Loucy (cell line): ENCODE results near the gene CCNA2.

Experiments used
- EZH2phosphoT487 ChIP-seq: fragments of 200-600 bp; IDR thresholded peaks from 2 replicates; pipeline ENCODE4 v1.6.1; 2018; ENCODE audit warnings: antibody characterized with exemption, mild to moderate bottlenecking, moderate library complexity, borderline replicate concordance
- TF ChIP-seq, protein P1 (sequence below): fragments of 200-600 bp; sonication (generic); conservative IDR thresholded peaks from 2 replicates; pipeline ENCODE4 v1.5.1; 2014; ENCODE audit warnings: mild to moderate bottlenecking, antibody characterized with exemption, low read length

DNA sequence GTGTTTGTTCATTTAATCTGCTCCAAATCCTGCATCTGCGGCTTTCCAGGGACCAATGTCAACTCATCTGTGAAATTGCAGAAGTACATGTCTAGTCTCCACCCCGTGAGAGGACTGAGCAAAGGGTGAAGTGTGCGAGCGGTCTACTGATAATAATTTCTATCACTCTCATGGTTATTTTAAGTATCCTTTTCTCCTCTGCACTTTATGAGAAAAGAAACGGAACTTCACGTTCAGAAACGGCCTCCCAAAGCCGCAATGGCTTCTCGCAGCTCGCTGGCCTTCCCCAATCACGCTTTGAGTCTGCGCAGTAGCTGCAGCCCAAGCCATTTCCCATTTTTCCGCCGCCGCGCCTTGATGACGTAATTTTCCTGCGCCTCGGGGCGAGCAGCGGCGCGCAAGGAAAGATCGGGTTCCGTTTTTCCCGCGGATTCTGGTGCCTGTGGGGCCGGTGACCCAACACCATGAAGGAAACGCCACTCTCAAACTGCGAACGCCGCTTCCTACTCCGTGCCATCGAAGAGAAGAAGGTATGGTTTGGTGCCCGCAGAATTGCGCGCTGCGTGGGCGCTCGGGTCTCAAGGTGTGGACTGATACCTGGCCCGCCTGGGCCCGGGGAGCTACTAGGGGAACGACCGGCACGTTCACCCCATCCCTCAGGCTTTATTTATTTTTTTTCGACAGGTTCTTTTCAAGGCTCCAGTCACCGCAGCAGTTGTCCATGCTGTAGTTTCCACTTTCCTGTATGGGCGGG lies 22.5 kb downstream of the CCNA2 start, which contains the start of gene EXOSC9:
- TF ChIP-seq, protein P1, sequence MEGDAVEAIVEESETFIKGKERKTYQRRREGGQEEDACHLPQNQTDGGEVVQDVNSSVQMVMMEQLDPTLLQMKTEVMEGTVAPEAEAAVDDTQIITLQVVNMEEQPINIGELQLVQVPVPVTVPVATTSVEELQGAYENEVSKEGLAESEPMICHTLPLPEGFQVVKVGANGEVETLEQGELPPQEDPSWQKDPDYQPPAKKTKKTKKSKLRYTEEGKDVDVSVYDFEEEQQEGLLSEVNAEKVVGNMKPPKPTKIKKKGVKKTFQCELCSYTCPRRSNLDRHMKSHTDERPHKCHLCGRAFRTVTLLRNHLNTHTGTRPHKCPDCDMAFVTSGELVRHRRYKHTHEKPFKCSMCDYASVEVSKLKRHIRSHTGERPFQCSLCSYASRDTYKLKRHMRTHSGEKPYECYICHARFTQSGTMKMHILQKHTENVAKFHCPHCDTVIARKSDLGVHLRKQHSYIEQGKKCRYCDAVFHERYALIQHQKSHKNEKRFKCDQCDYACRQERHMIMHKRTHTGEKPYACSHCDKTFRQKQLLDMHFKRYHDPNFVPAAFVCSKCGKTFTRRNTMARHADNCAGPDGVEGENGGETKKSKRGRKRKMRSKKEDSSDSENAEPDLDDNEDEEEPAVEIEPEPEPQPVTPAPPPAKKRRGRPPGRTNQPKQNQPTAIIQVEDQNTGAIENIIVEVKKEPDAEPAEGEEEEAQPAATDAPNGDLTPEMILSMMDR: no peak
- no peak for TF ChIP-seq EZH2phosphoT487
